Large intestine (tissue), 3 donors: ENCODE data around the gene MSTN. TPM values are rescaled to one million over a fixed set of nuclear protein-coding genes. Genes with fewer than 3 reads are reported as not detected.

Experiments
- DNase-seq, 2 donors: peaks; one replicate each; pipeline versions ENCODE4 v3.0.0 to v3.0.0-alpha.2; 2013
- H3K27ac ChIP-seq: one replicate; pipeline ENCODE4 v1.5.1; 2013; ENCODE audit warnings: low read length
- H3K27me3 ChIP-seq: 2 replicates; pipeline ENCODE4 v1.6.1; 2013; ENCODE audit warnings: low read length; ENCODE audit not compliant: control insufficient read depth, insufficient read depth
- H3K36me3 ChIP-seq: 2 replicates; pipeline ENCODE4 v1.6.1; 2013; ENCODE audit warnings: low read length; ENCODE audit not compliant: control insufficient read depth, insufficient read depth
- H3K4me1 ChIP-seq: one replicate; pipeline ENCODE4 v1.6.1; 2013; ENCODE audit warnings: low read length; ENCODE audit not compliant: control insufficient read depth, insufficient read depth
- H3K4me3 ChIP-seq: one replicate; pipeline ENCODE4 v1.5.1; 2013; ENCODE audit warnings: low read length
- H3K9me3 ChIP-seq: one replicate; pipeline ENCODE4 v1.6.1; 2013; ENCODE audit warnings: mild to moderate bottlenecking, low read depth, low read length, moderate library complexity; ENCODE audit not compliant: control insufficient read depth
- WGBS: methylation state at CpG from one replicate; pipeline ENCODE4 v1.1.5; 2013; ENCODE audit warnings: low lambda C conversion rate; ENCODE audit not compliant: insufficient coverage; 5-methylcytosine and 5-hydroxymethylcytosine counted together
- polyA plus RNA-seq: library from polyadenylated mRNA; unstranded; fragments of 120-200 nt; gene quantifications from one replicate; pipeline ENCODE4 v1.2.1, GENCODE V29; 2013

MSTN gene
- polyA plus RNA-seq, 1 donor, result 0.66 TPM

DNA sequence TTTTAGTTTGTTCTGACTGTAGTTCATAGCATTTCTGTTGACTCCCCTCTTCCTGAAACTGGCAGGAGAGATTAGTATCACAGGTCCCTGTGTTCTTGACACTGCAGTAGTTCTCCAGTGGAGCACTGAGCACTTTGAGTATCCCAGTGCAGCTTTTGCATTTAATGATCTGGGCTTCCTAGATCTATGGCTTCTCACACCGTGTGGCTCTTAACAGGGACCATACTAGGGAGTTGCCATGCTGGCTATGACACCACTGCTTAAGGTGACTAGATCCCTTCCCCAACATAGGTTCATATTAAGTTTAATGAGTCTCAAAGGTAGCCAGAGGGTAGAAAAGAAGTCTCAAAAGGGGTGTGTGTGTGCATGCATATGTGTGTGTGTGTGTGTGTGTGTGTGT, 6.2 kb upstream of the MSTN start:
- no peaks in the 10 kb centered on the region for H3K27me3 ChIP-seq
- no peaks in the 10 kb centered on the region for H3K4me1 ChIP-seq
- H3K27ac ChIP-seq, result no peak overlapping the region
- no peak overlapping the region for H3K4me3 ChIP-seq
- no peaks in the 10 kb centered on the region for H3K9me3 ChIP-seq
- no CpG with 5 or more reads among the region's 1 CpG for WGBS
- no peak for DNase-seq
- no peaks in the 10 kb centered on the region for H3K36me3 ChIP-seq

GRCh38 chr2:190065839-190066238, 3.3 kb upstream of the MSTN start:
- Histone ChIP-seq H3K27ac (no peak overlapping the region), H3K9me3 (no peaks in the 10 kb centered on the region), H3K36me3 (no peaks in the 10 kb centered on the region), H3K4me3 (no peak overlapping the region), H3K27me3 (no peaks in the 10 kb centered on the region), H3K4me1 (no peaks in the 10 kb centered on the region)
- WGBS, result 100% methylated on average over 2 of the region's 4 CpGs
- DNase-seq, result no peak

DNA sequence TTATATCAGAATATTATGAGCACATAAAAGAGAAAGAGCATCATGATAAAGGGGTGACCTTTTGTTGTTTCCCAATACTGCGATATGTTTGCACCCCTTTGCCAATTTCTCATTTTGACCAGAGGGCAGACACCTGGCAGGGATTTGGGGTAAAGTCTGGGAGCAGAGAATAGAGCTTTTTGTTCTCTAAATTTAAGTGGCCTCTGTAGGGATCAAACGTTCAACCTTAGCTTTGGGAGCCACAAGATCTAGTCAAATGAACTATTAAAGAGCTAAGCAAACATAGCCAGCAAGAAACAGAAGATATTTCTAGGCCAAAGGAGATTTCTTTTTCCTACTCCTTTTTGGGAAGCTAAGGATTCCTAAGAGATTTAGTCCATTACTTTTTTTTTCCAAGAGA, 1.1 kb upstream of the MSTN start:
- Histone ChIP-seq H3K9me3 (no peaks in the 10 kb centered on the region), H3K27me3 (no peaks in the 10 kb centered on the region), H3K4me1 (no peaks in the 10 kb centered on the region), H3K4me3 (no peak overlapping the region), H3K27ac (no peak overlapping the region), H3K36me3 (no peaks in the 10 kb centered on the region)
- DNase-seq, result no peak
- no CpG with 5 or more reads among the region's 2 CpGs for WGBS

DNA sequence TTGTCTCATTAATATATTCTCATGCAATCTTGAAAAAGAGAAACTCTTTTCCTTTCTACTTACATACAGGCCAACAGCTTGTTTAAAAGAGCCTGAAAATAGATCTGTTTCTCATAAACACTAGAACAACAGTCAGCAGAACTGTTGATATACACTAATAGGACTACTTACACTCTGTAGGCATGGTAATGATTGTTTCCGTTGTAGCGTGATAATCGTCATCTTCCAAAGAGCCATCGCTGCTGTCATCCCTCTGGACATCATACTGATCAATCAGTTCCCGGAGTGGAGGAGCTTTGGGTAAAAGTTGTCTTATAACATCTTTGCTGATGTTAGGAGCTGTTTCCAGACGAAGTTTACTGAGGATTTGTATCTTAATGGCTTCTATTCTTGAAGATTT, 476 bp downstream of the MSTN start:
- H3K4me3 ChIP-seq, result no peak overlapping the region
- H3K9me3 ChIP-seq, result no peaks in the 10 kb centered on the region
- no peaks in the 10 kb centered on the region for H3K36me3 ChIP-seq
- H3K4me1 ChIP-seq, result no peaks in the 10 kb centered on the region
- H3K27ac ChIP-seq, result no peak overlapping the region
- no peaks in the 10 kb centered on the region for H3K27me3 ChIP-seq
- no CpG with 5 or more reads among the region's 6 CpGs for WGBS
- DNase-seq, result no peak

DNA sequence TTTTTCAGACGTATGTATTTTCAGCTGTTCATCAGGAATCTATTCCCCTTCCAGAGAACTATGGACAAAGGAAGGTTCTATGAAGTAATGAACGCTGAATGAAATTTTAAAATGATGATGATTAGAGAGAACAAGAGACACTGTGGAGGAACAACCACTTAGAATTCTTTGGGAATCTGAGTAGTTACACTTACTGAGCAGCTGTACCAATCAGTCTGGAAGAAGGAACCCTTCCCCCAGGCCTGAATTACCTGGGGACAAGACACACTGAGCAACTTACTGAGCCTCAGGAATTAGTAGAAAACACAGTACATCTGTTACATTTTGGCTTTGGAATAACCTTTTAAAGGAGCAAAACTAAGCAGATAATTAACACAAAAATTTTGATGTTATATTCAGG, 1.9 kb downstream of the MSTN start:
- Histone ChIP-seq H3K4me3 (no peak overlapping the region), H3K36me3 (no peaks in the 10 kb centered on the region), H3K9me3 (no peaks in the 10 kb centered on the region), H3K4me1 (no peaks in the 10 kb centered on the region), H3K27ac (no peak overlapping the region), H3K27me3 (no peaks in the 10 kb centered on the region)
- 80% methylated on average over 1 of the region's 2 CpGs for WGBS
- DNase-seq, result no peak

- Histone ChIP-seq H3K4me1 (no peaks in the 10 kb centered on the region), H3K36me3 (no peaks in the 10 kb centered on the region), H3K4me3 (no peak overlapping the region), H3K27me3 (no peaks in the 10 kb centered on the region), H3K27ac (no peak overlapping the region), H3K9me3 (no peaks in the 10 kb centered on the region)
- 91% methylated on average over 4 of the region's 4 CpGs for WGBS
- DNase-seq, result no peak
These were observed 2.5 kb downstream of the MSTN start for GRCh38 chr2:190060019-190060418.

- no peak overlapping the region for H3K27ac ChIP-seq
- no peak overlapping the region for H3K4me3 ChIP-seq
- no peaks in the 10 kb centered on the region for H3K4me1 ChIP-seq
- DNase-seq, result no peak
- no peaks in the 10 kb centered on the region for H3K36me3 ChIP-seq
- H3K9me3 ChIP-seq, result no peaks in the 10 kb centered on the region
- 100% methylated on average over 1 of the region's 5 CpGs for WGBS
- H3K27me3 ChIP-seq, result no peaks in the 10 kb centered on the region
These were observed 9.1 kb downstream of the MSTN start for GRCh38 chr2:190053426-190053825.

DNA sequence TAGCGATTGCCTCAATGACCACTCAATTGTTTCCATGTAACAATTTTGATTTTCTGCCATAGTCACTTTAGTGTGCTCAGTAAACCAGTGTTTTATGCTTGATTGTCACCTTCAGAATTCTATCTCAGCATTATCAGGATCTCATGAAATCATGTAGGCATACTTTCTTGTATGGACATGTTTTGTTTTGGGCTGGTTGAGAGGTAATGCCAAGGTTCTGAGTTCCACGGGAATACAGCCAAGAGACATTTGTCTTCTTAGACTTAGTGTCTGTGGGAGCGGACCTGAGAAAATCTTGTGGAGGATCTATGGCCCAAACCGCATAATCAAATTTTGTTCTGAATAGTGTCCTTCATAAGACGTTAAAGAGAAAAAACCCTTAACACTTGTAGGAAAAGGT, 10.2 kb downstream of the MSTN start:
- DNase-seq, result no peak
- WGBS, result 100% methylated on average over 2 of the region's 5 CpGs
- Histone ChIP-seq H3K9me3 (no peaks in the 10 kb centered on the region), H3K36me3 (no peaks in the 10 kb centered on the region), H3K4me1 (no peaks in the 10 kb centered on the region), H3K27ac (no peak overlapping the region), H3K27me3 (no peaks in the 10 kb centered on the region), H3K4me3 (no peak overlapping the region)

DNA sequence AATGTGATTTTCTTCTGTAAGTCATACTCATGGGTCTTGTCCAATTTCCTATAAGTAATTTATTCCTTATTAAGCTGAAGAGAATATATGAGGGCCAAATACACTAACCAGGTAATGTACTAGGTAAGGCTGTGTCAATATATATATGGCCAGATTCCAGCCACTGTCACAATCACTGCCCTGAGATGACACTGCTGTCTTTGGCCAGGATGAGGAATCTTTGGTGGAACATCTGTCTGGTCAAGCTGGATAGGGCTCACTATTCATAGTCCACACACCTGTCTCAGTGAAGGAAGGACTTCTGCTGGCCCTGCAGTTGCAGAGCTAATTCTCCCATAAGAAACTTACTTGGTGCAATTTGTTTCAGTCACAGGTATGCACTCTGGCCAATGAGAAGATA, 11.3 kb downstream of the MSTN start:
- H3K36me3 ChIP-seq, result no peaks in the 10 kb centered on the region

GRCh38 chr2:190050001-190050400, 12.5 kb downstream of the MSTN start:
- no peaks in the 10 kb centered on the region for H3K4me1 ChIP-seq
- H3K9me3 ChIP-seq, result no peaks in the 10 kb centered on the region
- H3K27me3 ChIP-seq, result no peaks in the 10 kb centered on the region
- no peak overlapping the region for H3K4me3 ChIP-seq
- no peaks in the 10 kb centered on the region for H3K36me3 ChIP-seq
- H3K27ac ChIP-seq, result no peak overlapping the region
- DNase-seq, result no peak

More for the DNA sequence above, 11.3 kb downstream of the MSTN start:
- no peaks in the 10 kb centered on the region for H3K9me3 ChIP-seq
- H3K27me3 ChIP-seq, result no peaks in the 10 kb centered on the region
- H3K27ac ChIP-seq, result no peak overlapping the region
- H3K4me1 ChIP-seq, result no peaks in the 10 kb centered on the region
- H3K4me3 ChIP-seq, result no peak overlapping the region
- no peak for DNase-seq

DNA sequence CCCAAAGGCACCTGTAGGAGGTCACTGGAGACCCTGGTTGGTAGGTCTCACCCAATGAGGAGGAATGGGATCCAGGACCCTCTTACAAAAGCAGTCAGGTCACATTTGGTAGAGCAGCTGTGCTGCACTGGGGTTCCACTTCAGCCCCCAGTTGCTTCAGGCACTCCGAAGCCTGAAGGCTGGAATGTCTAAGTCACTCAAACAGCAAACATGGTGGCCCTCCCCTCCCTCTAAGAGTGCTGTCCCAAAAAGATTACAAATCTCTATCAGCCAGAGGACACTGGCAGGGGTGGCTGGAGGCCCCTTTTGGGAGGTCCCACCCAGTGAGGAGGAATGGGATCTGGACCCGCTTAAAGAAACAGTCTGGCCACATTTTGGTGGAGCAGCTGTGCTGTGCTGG, 17.7 kb downstream of the MSTN start:
- Histone ChIP-seq H3K9me3 (no peaks in the 10 kb centered on the region), H3K36me3 (no peaks in the 10 kb centered on the region), H3K27me3 (no peaks in the 10 kb centered on the region), H3K4me1 (no peaks in the 10 kb centered on the region), H3K4me3 (no peak overlapping the region), H3K27ac (no peak overlapping the region)
- DNase-seq, result no peak
- no CpG with 5 or more reads among the region's 2 CpGs for WGBS
